T-helper 22 cell (primary cell): ENCODE measurements around the gene MKNK1.
"Not testable (repeated sequence)": the region's sequence is repeated elsewhere in the genome, so short reads cannot be mapped to it uniquely, and the experiment has no call there.

Experiments used
- DNase-seq: peaks from one replicate; pipeline ENCODE4 v3.0.0-alpha.2; 2020; ENCODE audit warnings: low read depth

The MKNK1 gene

GRCh38 chr1:46603858-46604549 is at the start of gene MKNK1:
MKNK1 (minus strand) TSS chr1:46604268; CDS start chr1:46583327, 20,941 bp downstream.
- peak; percentile 98 for DNase-seq

- DNase-seq: no peak
Observed at GRCh38 chr1:46653405-46653958, 49.4 kb upstream of the MKNK1 start.

- no peak for DNase-seq
Observed at GRCh38 chr1:46652321-46653100, 48.4 kb upstream of the MKNK1 start.

GRCh38 chr1:46651152-46651551 is 47.1 kb upstream of the MKNK1 start:
- not testable (repeated sequence) for DNase-seq

GRCh38 chr1:46650491-46650890 is 46.4 kb upstream of the MKNK1 start:
- no peak for DNase-seq

- no peak for DNase-seq
Observed at GRCh38 chr1:46649764-46650163, 45.7 kb upstream of the MKNK1 start.

GRCh38 chr1:46647611-46648010 is 43.5 kb upstream of the MKNK1 start:
- DNase-seq: no peak

GRCh38 chr1:46646844-46647243 is 42.8 kb upstream of the MKNK1 start:
- DNase-seq: no peak

GRCh38 chr1:46646331-46646730 is 42.3 kb upstream of the MKNK1 start:
- no peak for DNase-seq

GRCh38 chr1:46645815-46646214 is 41.7 kb upstream of the MKNK1 start:
- no peak for DNase-seq

GRCh38 chr1:46643368-46643775 is 39.3 kb upstream of the MKNK1 start:
- DNase-seq: no peak

- no peak for DNase-seq
Observed at GRCh38 chr1:46642115-46642680, 38.1 kb upstream of the MKNK1 start.

- no peak for DNase-seq
Observed at GRCh38 chr1:46639547-46639946, 35.5 kb upstream of the MKNK1 start.

GRCh38 chr1:46638921-46639320 is 34.9 kb upstream of the MKNK1 start:
- DNase-seq: no peak

- no peak for DNase-seq
Observed at GRCh38 chr1:46637444-46638083, 33.5 kb upstream of the MKNK1 start.

GRCh38 chr1:46635205-46635604 is 31.1 kb upstream of the MKNK1 start:
- no peak for DNase-seq

- DNase-seq: no peak
Observed at GRCh38 chr1:46630719-46631118, 26.7 kb upstream of the MKNK1 start.

GRCh38 chr1:46623743-46624644 is 19.9 kb upstream of the MKNK1 start:
- DNase-seq: no peak

GRCh38 chr1:46622344-46622743 is 18.3 kb upstream of the MKNK1 start:
- DNase-seq: no peak

- no peak for DNase-seq
Observed at GRCh38 chr1:46621930-46622329, 17.9 kb upstream of the MKNK1 start.

- no peak for DNase-seq
Observed at GRCh38 chr1:46619656-46620258, 15.7 kb upstream of the MKNK1 start.
